HCT116 (cell line): Measurements from ENCODE around the gene PPP1R37.

Experiments
- CTCF ChIP-seq, 3 experiments: fragments of 200-600 bp in 1 of 3; sonication (generic) in 1 of 3; IDR thresholded peaks in 2 of 3; conservative IDR thresholded peaks in 1 of 3; 2 replicates each; pipeline ENCODE4 v1.5.1; 2012 to 2017; ENCODE audit warnings: low read depth in 2 of 3, low read length in 2 of 3, antibody characterized with exemption in 1 of 3, borderline replicate concordance in 1 of 3, control low read depth in 1 of 3, mild to moderate bottlenecking in 1 of 3, mixed read lengths in 1 of 3, mixed run types in 1 of 3, moderate library complexity in 1 of 3; ENCODE audit not compliant: insufficient read depth in 1 of 3
- POLR2AphosphoS5 ChIP-seq: IDR thresholded peaks from 2 replicates; pipeline ENCODE4 v1.6.1; 2011; ENCODE audit warnings: mild to moderate bottlenecking, low read depth, low read length, moderate library complexity
- ZBTB33 ChIP-seq: IDR thresholded peaks from 2 replicates; pipeline ENCODE4 v1.6.1; 2011; ENCODE audit warnings: mild to moderate bottlenecking, low read length, moderate library complexity; ENCODE audit not compliant: insufficient replicate concordance; ENCODE audit errors: extremely low read depth
- ZNF274 ChIP-seq: fragments of 200-500 bp; sonication (Bioruptor generic); IDR thresholded peaks from 2 replicates; pipeline ENCODE4 v1.6.1; 2014; ENCODE audit warnings: mild to moderate bottlenecking, low read depth, low read length, inconsistent platforms

DNA sequence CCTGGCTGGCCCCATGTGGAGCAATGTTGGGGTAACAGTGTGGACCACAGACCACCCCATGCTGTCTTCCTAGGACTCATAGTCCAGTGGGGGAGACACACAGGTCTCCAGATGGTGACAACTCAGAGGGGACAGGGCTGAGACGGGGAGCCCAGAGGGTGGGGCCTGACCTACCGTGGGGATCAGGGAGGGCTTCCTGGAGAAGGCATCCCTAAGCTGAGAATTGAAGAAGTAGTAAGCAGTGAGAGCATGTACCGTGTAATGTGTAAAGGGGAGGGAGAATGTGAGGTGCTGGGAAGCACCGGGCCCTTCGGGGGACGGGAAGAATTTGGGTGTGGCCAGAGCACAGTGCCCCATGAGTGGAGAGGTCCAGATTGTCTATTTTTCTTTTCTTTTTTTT is 31.0 kb downstream of the PPP1R37 start:
- TF ChIP-seq ZBTB33, result no peak
- TF ChIP-seq CTCF (IDR thresholded peaks at IDR 0.05 in 2 of 3, conservative IDR thresholded peaks at IDR 0.05 in 1 of 3; ENCODE audit: borderline replicate concordance in 1 of 3, insufficient read depth in 1 of 3, low read depth in 2 of 3, low read length in 2 of 3), result no peak
- TF ChIP-seq ZNF274, result no peak
- TF ChIP-seq POLR2AphosphoS5, result no peak
